Esophagus muscularis mucosa (tissue), 4 donors: ENCODE results near the gene ZBTB7C.

ENCODE experiments used
- EP300 ChIP-seq: sonication (generic); formaldehyde crosslinking; IDR thresholded peaks from one replicate; pipeline ENCODE4 v1.6.1; 2017; ENCODE audit warnings: antibody characterized with exemption
- POLR2A ChIP-seq: fragments of 450-650 bp; IDR thresholded peaks from one replicate; pipeline ENCODE4 v1.6.1; 2017; ENCODE audit warnings: antibody characterized with exemption, moderate library complexity, mild to moderate bottlenecking, low read depth
- TF ChIP-seq, protein P1 (sequence below), 3 experiments: fragments of 200-600 bp in 2 of 3; fragments of 450-650 bp in 1 of 3; sonication (generic) in 2 of 3; IDR thresholded peaks; one replicate each; pipeline ENCODE4 v1.5.1; 2017 to 2019; ENCODE audit warnings: antibody characterized with exemption in 3 of 3, mild to moderate bottlenecking in 2 of 3, moderate library complexity in 1 of 3

DNA sequence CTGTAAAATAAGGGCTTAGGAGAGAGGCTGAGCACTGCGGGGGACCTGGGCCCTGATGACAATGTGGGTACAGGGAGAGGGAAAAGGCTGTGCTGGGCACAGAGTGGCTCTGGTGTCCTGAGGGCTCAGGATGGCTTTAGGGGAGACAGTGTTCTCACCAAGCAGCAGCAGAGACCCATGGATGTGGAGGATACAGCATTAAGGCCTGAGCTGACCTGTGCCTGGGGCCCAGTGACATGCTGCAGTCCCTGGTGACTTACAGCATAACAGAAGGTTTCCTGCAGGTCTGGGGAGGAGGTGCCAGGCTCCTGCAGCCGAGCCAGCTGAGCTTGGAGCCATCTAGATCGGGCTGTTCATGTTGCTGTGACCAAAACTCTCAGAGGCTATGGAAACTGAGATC lies 287.4 kb downstream of the ZBTB7C start:
- TF ChIP-seq POLR2A: no peak
- TF ChIP-seq, protein P1, sequence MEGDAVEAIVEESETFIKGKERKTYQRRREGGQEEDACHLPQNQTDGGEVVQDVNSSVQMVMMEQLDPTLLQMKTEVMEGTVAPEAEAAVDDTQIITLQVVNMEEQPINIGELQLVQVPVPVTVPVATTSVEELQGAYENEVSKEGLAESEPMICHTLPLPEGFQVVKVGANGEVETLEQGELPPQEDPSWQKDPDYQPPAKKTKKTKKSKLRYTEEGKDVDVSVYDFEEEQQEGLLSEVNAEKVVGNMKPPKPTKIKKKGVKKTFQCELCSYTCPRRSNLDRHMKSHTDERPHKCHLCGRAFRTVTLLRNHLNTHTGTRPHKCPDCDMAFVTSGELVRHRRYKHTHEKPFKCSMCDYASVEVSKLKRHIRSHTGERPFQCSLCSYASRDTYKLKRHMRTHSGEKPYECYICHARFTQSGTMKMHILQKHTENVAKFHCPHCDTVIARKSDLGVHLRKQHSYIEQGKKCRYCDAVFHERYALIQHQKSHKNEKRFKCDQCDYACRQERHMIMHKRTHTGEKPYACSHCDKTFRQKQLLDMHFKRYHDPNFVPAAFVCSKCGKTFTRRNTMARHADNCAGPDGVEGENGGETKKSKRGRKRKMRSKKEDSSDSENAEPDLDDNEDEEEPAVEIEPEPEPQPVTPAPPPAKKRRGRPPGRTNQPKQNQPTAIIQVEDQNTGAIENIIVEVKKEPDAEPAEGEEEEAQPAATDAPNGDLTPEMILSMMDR (IDR thresholded peaks at IDR 0.05): no peak
- no peak for TF ChIP-seq EP300
